Ishikawa (cell line): ENCODE results near the gene PCDHB12.

Experiments
- CEBPB ChIP-seq: IDR thresholded peaks from 2 replicates; pipeline ENCODE4 v1.6.1; 2012
- CREB1 ChIP-seq: IDR thresholded peaks from 2 replicates; pipeline ENCODE4 v1.6.1; 2012; ENCODE audit warnings: low read depth
- EGR1 ChIP-seq: IDR thresholded peaks from 2 replicates; pipeline ENCODE4 v1.6.1; 2012
- EP300 ChIP-seq: IDR thresholded peaks from 2 replicates; pipeline ENCODE4 v1.6.1; 2012; ENCODE audit warnings: borderline replicate concordance
- NFIC ChIP-seq: IDR thresholded peaks from 2 replicates; pipeline ENCODE4 v1.6.1; 2012
- RAD21 ChIP-seq: IDR thresholded peaks from 2 replicates; pipeline ENCODE4 v1.6.1; 2012; ENCODE audit warnings: low read depth
- TAF1 ChIP-seq: IDR thresholded peaks from 2 replicates; pipeline ENCODE4 v1.6.1; 2012; ENCODE audit warnings: low read depth, mild to moderate bottlenecking
- TEAD4 ChIP-seq: IDR thresholded peaks from 2 replicates; pipeline ENCODE4 v1.6.1; 2012
- YY1 ChIP-seq: IDR thresholded peaks from 2 replicates; pipeline ENCODE4 v1.6.1; 2012; ENCODE audit warnings: low read depth
- ZBTB7A ChIP-seq: IDR thresholded peaks from 2 replicates; pipeline ENCODE4 v1.6.1; 2012; ENCODE audit warnings: low read depth
- TF ChIP-seq, protein P1 (sequence below): IDR thresholded peaks from 2 replicates; pipeline ENCODE4 v1.6.1; 2012; ENCODE audit warnings: low read depth, mild to moderate bottlenecking
- TF ChIP-seq, protein P2 (sequence below): IDR thresholded peaks from 2 replicates; pipeline ENCODE4 v1.6.1; 2012
- TF ChIP-seq, protein P3 (sequence below): IDR thresholded peaks from 2 replicates; pipeline ENCODE4 v1.6.1; 2012

DNA sequence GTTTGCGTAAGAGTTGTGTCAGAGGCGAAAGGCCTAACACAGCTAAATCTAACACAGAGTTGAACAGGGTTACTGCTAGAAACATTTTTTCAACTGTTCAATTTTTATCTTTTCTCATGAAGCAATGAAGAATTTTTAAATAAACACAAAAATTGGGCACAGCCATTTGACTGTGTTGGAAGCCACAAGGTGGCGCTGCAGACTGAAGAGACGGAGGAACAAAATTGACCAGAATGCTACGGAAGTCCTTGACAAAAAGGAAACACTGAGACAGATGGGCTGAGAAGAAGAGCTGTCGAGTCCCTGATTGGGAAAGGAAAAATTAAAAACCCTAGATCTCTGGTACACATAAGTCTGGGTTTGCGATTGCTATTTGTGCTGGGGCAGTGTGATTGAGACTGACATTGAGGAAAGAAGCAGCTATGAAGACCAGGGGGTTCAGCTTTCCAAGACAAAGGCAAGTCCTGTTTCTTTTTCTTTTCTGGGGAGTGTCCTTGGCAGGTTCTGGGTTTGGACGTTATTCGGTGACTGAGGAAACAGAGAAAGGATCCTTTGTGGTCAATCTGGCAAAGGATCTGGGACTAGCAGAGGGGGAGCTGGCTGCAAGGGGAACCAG, 21.5 kb upstream of the PCDHB12 start, which contains the start of gene PCDHB9:
- TF ChIP-seq TEAD4: no peak
- TF ChIP-seq EP300: no peak
- TF ChIP-seq, protein P1, sequence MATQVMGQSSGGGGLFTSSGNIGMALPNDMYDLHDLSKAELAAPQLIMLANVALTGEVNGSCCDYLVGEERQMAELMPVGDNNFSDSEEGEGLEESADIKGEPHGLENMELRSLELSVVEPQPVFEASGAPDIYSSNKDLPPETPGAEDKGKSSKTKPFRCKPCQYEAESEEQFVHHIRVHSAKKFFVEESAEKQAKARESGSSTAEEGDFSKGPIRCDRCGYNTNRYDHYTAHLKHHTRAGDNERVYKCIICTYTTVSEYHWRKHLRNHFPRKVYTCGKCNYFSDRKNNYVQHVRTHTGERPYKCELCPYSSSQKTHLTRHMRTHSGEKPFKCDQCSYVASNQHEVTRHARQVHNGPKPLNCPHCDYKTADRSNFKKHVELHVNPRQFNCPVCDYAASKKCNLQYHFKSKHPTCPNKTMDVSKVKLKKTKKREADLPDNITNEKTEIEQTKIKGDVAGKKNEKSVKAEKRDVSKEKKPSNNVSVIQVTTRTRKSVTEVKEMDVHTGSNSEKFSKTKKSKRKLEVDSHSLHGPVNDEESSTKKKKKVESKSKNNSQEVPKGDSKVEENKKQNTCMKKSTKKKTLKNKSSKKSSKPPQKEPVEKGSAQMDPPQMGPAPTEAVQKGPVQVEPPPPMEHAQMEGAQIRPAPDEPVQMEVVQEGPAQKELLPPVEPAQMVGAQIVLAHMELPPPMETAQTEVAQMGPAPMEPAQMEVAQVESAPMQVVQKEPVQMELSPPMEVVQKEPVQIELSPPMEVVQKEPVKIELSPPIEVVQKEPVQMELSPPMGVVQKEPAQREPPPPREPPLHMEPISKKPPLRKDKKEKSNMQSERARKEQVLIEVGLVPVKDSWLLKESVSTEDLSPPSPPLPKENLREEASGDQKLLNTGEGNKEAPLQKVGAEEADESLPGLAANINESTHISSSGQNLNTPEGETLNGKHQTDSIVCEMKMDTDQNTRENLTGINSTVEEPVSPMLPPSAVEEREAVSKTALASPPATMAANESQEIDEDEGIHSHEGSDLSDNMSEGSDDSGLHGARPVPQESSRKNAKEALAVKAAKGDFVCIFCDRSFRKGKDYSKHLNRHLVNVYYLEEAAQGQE: no peak
- TF ChIP-seq CEBPB: no peak
- peak; percentile 13; the same call in 1 of the 2 replicates for TF ChIP-seq RAD21
- no peak for TF ChIP-seq YY1
- TF ChIP-seq CREB1: no peak
- TF ChIP-seq, protein P2, sequence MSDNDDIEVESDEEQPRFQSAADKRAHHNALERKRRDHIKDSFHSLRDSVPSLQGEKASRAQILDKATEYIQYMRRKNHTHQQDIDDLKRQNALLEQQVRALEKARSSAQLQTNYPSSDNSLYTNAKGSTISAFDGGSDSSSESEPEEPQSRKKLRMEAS: no peak
- TF ChIP-seq ZBTB7A: no peak
- TF ChIP-seq, protein P3, sequence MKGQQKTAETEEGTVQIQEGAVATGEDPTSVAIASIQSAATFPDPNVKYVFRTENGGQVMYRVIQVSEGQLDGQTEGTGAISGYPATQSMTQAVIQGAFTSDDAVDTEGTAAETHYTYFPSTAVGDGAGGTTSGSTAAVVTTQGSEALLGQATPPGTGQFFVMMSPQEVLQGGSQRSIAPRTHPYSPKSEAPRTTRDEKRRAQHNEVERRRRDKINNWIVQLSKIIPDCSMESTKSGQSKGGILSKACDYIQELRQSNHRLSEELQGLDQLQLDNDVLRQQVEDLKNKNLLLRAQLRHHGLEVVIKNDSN: no peak
- TF ChIP-seq EGR1: no peak
- TF ChIP-seq NFIC: no peak
- TF ChIP-seq TAF1: no peak
